Esophagus muscularis mucosa (tissue), 2 donors: ENCODE measurements around the gene APP.

Source experiments
- POLR2A ChIP-seq: fragments of 450-650 bp; IDR thresholded peaks from one replicate; pipeline ENCODE4 v1.6.1; 2017; ENCODE audit warnings: antibody characterized with exemption, moderate library complexity, mild to moderate bottlenecking, low read depth
- POLR2AphosphoS5 ChIP-seq, 2 donors: sonication (generic); formaldehyde crosslinking; IDR thresholded peaks; one replicate each; pipeline ENCODE4 v1.6.1; 2017; ENCODE audit warnings: antibody characterized with exemption in 2 of 2

DNA sequence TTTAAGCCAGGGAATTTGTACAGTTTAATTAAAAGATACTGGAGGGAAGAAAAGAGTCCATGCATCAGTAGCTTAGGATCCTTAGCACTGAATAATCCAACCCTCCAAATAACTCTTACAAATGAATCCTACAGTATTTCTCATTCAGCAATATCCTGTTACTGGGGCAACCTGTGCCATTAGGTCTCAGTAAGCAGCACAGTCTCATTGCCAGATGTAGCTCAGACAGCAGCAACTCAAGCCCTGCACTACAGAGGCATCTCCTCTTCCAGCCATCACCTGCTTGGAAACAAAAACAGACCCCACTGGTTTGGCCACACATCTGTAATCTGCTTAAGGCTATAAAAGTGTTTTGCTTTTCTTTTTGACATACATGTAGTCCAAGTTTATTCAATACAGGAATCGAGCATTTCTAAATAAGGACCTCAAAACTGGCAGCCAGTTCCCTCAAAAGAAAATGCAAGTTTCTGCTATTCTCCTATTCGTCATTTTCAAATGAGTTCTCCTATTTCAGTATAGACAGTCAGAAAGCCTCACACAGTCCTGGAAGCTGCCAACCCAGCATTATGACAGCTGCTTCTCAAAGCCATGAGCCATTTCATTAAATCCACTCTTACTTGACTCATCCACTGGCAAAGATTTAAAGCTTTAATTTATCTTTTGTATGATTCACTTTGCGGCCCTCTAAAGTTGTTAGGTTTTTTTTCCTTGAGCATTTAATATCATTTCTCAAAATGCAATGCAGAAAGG lies 129.0 kb downstream of the APP start:
- TF ChIP-seq POLR2A (no peak), POLR2AphosphoS5 (IDR thresholded peaks at IDR 0.05) (no peak)
